Heart right ventricle (tissue), 16 donors: ENCODE measurements around the gene TCP1. TPM values are rescaled to one million over a fixed set of nuclear protein-coding genes. Genes with fewer than 3 reads are reported as not detected.
"Not testable (repeated sequence)": the region's sequence is repeated elsewhere in the genome, so short reads cannot be mapped to it uniquely, and the experiment has no call there.

Experiments used
- ATAC-seq, 8 donors: fragments of 200-7000 bp; cut with Tn5 transposase; one replicate each; pipeline ENCODE4 v1.9.1; 2020; ENCODE audit warnings: mild to moderate bottlenecking in 8 of 8, moderate library complexity in 8 of 8, moderate number of reproducible peaks in 1 of 8
- DNase-seq, 2 donors: peaks; one replicate each; pipeline ENCODE4 v3.0.0-alpha.2; 2020
- H3K27ac ChIP-seq, 10 donors: fragments of 200-600 bp; sonication (generic) in 2 of 10; one replicate each; pipeline versions ENCODE4 v1.5.0 to v1.8.0; 2020 to 2022; ENCODE audit warnings: mild to moderate bottlenecking in 3 of 10
- H3K27me3 ChIP-seq, 7 donors: fragments of 200-600 bp; one replicate each; pipeline ENCODE4 v1.8.0; 2021 to 2022; ENCODE audit warnings: mild to moderate bottlenecking in 2 of 7
- H3K36me3 ChIP-seq, 9 donors: fragments of 200-600 bp; sonication (generic) in 1 of 9; one replicate each; pipeline versions ENCODE4 v1.5.0 to v1.8.0; 2020 to 2022; ENCODE audit warnings: mild to moderate bottlenecking in 2 of 9
- H3K4me1 ChIP-seq, 9 donors: fragments of 200-600 bp; sonication (generic) in 1 of 9; one replicate each; pipeline versions ENCODE4 v1.5.0 to v1.8.0; 2020 to 2022; ENCODE audit warnings: mild to moderate bottlenecking in 4 of 9
- H3K4me3 ChIP-seq, 10 donors: fragments of 200-600 bp; sonication (generic) in 2 of 10; one replicate each; pipeline versions ENCODE4 v1.5.0 to v1.8.0; 2020 to 2022; ENCODE audit warnings: mild to moderate bottlenecking in 7 of 10, moderate library complexity in 2 of 10
- H3K9me3 ChIP-seq, 11 donors: fragments of 200-600 bp in 10 of 11; sonication (generic) in 2 of 11; one replicate each; pipeline versions ENCODE4 v1.5.0 to v1.8.0; 2013 to 2022; ENCODE audit warnings: mild to moderate bottlenecking in 2 of 11, control low read depth in 1 of 11, moderate library complexity in 1 of 11
- WGBS, 2 donors: extraction: QIAGEN DNeasy Blood & Tissue Kit; methylation state at CpG; one replicate each; pipeline ENCODE4 v1.1.7; 2013; ENCODE audit warnings: inconsistent platforms in 1 of 2; 5-methylcytosine and 5-hydroxymethylcytosine counted together
- intact Hi-C, 10 donors: fragments of 100-400 bp; cut with DNase I; formaldehyde crosslinking; loops; one replicate each; pipeline versions ENCODE4 v1.11.1 to v1.14.2; 2022
- polyA plus RNA-seq, 2 donors: library from polyadenylated mRNA; stranded (reverse); fragments of 200-250 nt; gene quantifications; one replicate each; pipeline ENCODE4 v1.2.3, GENCODE V29; 2013
- total RNA-seq, 10 donors: library from RNA; stranded (reverse); fragmentation: NEBNext Ultra II Directional in 3 of 10; extraction: Animal tissue kit (Norgen Biotek cat#: 25700) in 3 of 10; gene quantifications; one replicate each; pipeline versions ENCODE4 v1.2.1 to v1.2.4, GENCODE V29; 2021 to 2023
- TF ChIP-seq, protein P1 (sequence below), 9 donors: fragments of 200-600 bp; sonication (generic) in 2 of 9; IDR thresholded peaks; one replicate each; pipeline versions ENCODE4 v1.5.0 to v1.8.0; 2021 to 2022; ENCODE audit warnings: antibody characterized with exemption in 9 of 9, mild to moderate bottlenecking in 5 of 9, moderate library complexity in 1 of 9
- donor health status: Arrhythmogenic right ventricular cardiomyopathy.
- donor health status: ischemic (EF 13 %, LVEDD 7.1; RV severe dilation, severe dysfunction).
- donor health status: healthy with polysubstance abuse.
- donor health status: DM: no; HTN: yes; CAD: no.
- donor health status: DM: no; HTN: no; CAD: no.
- donor health status: ischemic (EF 25% LVEDD 6.9; RV normal size, moderate dysfunction).
- donor health status: ischemic (EF 25% LVEDD 5.7; RV mildly dilated, moderate dysfunction).
- donor health status: healthy.
- donor health status: DM: yes; HTN: yes; CAD: no.
- donor health status: Ischemic cardiomyopathy.
- donor health status: ischemic (EF 35%, LVEDD 5.7; RV mildly dilated, moderate dysfunction).
- donor health status: nonischemic (EF 11% LVEDD 7.7; RV severe dilation, severe dysfunction).
- donor health status: DM: yes; HTN: yes; CAD: no.
- donor health status: PGD.
- donor health status: ischemic (EF 29% LVEDD 5.4; RV normal size, mild dysfunction).
- donor health status: nonischemic (EF 23%, LVEDD 6.1; RV moderate dilation, normal function).

The TCP1 gene
- total and polyA plus RNA-seq, 12 donors: 71.7 to 176 (median 139) TPM

DNA sequence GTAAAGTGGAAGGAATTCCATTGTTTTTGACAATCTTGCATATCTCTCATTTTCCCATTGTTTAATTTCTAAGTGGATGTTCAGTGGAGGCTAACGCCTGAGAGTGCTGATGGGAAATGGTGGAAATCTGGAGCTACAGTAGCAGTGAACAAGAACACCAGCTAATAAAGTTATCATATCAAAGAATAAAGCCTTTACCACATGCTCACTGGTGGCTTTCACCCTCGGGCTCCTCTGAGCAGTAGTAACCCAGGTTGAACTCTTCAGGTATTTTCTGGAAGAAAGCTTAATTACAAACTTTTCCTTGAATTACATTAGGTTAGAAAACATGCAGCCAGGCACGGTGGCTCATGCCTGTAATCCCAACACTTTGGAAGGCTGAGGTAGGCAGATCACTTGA is 38.0 kb downstream of the TCP1 start:
- intact Hi-C loops: loop anchor here in 2 of 10 donors (5.0 to 10.0 kb wide), 2 partner anchors 36 to 57 kb away; partner anchors contain the start of genes SOD2 (in 1 of the 2) and TCP1 (in 1 of the 2)
- Histone ChIP-seq H3K4me1 (peaks cover 0 to 9% (median 5%) of the 10 kb centered on the region in 9 donors), H3K27ac (no peak overlapping the region), H3K4me3 (no peak overlapping the region), H3K27me3 (no peaks in the 10 kb centered on the region), H3K36me3 (peaks cover 0 to 100% (median 55%) of the 10 kb centered on the region in 9 donors), H3K9me3 (no peaks in the 10 kb centered on the region)
- TF ChIP-seq, protein P1, sequence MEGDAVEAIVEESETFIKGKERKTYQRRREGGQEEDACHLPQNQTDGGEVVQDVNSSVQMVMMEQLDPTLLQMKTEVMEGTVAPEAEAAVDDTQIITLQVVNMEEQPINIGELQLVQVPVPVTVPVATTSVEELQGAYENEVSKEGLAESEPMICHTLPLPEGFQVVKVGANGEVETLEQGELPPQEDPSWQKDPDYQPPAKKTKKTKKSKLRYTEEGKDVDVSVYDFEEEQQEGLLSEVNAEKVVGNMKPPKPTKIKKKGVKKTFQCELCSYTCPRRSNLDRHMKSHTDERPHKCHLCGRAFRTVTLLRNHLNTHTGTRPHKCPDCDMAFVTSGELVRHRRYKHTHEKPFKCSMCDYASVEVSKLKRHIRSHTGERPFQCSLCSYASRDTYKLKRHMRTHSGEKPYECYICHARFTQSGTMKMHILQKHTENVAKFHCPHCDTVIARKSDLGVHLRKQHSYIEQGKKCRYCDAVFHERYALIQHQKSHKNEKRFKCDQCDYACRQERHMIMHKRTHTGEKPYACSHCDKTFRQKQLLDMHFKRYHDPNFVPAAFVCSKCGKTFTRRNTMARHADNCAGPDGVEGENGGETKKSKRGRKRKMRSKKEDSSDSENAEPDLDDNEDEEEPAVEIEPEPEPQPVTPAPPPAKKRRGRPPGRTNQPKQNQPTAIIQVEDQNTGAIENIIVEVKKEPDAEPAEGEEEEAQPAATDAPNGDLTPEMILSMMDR (IDR thresholded peaks at IDR 0.05): no peak
- ATAC-seq: no peak
- 78 to 81% methylated on average over 3 of the region's 3 CpGs for WGBS, 2 donors
- DNase-seq: no peak

DNA sequence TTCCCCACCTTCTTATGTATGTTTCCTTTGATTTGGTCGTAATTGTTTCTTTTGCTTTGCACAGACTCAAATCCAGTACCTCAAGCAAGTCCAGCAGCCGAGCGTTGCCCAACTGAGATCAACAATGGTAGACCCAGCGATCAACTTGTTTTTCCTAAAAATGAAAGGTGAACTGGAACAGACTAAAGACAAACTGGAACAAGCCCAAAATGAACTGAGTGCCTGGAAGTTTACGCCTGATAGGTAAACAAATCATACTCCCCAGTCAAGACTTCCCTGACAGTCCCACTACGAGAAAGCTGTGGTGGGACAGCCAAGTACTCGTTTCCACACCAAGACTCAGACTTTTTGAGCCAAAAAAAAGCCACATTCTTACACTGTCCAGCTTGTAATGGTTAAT is 41.3 kb downstream of the TCP1 start:
- peaks cover 0 to 21% (median 14%) of the 10 kb centered on the region in 9 donors for H3K4me1 ChIP-seq
- H3K27ac ChIP-seq, intact Hi-C loops, H3K9me3 ChIP-seq, DNase-seq, ATAC-seq, H3K4me3 ChIP-seq, H3K27me3 ChIP-seq: not testable (repeated sequence)
- WGBS, 2 donors: 86% methylated on average over 7 of the region's 7 CpGs
- H3K36me3 ChIP-seq: peaks cover 0 to 100% (median 78%) of the 10 kb centered on the region in 9 donors

DNA sequence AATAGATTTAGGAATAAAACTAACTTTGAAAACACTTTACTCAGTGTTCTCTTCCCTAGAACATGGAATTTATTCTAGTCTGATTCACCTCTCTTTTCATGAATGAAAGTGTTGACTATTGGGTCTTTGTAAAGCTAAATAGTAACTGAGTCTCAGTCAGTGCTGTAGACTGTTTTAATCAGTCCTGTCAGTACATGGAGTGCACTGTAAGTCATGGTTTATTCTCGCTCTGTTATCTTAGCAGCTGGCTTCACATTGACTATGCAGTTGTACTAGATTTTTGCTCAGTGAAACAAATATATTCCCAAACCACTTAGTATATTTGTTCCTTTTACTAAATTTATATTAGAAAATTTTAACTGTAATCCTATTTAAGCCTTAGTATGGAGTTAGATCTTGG is 42.6 kb downstream of the TCP1 start:
- intact Hi-C loops: no loop called here
- 53 to 60% methylated on average over 1 of the region's 1 CpG for WGBS, 2 donors
- no peak overlapping the region for H3K4me3 ChIP-seq
- no peaks in the 10 kb centered on the region for H3K27me3 ChIP-seq
- DNase-seq (no peak), ATAC-seq (peak in 7 of 8 donors; percentile 70 to 98 (median 78))
- no peaks in the 10 kb centered on the region for H3K9me3 ChIP-seq
- H3K27ac ChIP-seq: peak overlapping the region in 3 of 10 donors; percentile 12 to 65 (median 27)
- peaks cover 0 to 100% (median 79%) of the 10 kb centered on the region in 9 donors for H3K36me3 ChIP-seq
- H3K4me1 ChIP-seq: peaks cover 0 to 21% (median 14%) of the 10 kb centered on the region in 9 donors
- TF ChIP-seq, protein P1 (IDR thresholded peaks at IDR 0.05): no peak

DNA sequence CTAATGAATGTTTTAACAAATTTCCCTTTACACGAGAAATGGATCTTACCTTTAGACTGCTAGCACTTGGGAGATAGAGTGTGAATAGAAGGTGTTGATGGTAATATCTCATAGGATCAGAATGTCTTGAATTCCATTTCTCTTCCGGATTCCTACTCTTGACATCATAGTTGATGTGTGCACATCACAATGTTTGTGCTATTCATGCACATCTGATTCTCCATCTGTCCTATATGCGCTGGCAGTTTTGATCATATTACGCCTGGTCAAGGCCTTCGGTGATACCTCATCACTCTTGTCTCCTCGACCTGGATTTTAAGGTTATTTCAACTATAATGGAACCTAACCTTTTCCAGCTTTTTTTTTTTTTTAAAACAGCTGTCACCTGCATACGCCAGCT is 44.3 kb downstream of the TCP1 start:
- Histone ChIP-seq H3K9me3 (no peaks in the 10 kb centered on the region), H3K4me3 (no peak overlapping the region), H3K4me1 (peaks cover 0 to 24% (median 16%) of the 10 kb centered on the region in 9 donors), H3K27ac (peak overlapping the region in 1 of 10 donors; percentile 0), H3K27me3 (no peaks in the 10 kb centered on the region), H3K36me3 (peaks cover 0 to 100% (median 91%) of the 10 kb centered on the region in 9 donors)
- TF ChIP-seq, protein P1 (IDR thresholded peaks at IDR 0.05): no peak
- intact Hi-C loops: no loop called here
- DNase-seq: no peak
- ATAC-seq: no peak
- WGBS, 2 donors: 76 to 79% methylated on average over 7 of the region's 7 CpGs

DNA sequence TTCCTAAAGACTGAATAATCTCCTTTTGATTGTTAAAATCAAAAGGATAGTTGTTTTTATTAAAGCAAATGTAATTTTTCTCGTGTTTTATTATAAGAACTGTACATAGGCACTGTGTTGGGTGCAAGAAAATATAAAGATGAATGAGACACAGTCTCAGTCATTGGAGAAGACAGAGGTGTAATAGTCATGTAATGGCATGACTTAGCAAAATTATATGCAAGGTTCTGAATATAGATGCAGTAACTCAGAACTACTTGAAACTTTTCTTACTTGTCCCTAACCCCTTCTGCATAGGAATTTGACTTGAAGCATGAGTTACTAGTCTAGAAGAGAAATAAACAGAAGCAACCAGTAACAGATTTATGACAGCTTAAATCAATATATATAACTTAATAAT is 47.2 kb downstream of the TCP1 start:
- ATAC-seq: no peak

More for the DNA sequence above, 47.2 kb downstream of the TCP1 start:
- 81 to 85% methylated on average over 1 of the region's 1 CpG for WGBS, 2 donors
- Histone ChIP-seq H3K9me3 (no peaks in the 10 kb centered on the region), H3K36me3 (peaks cover 0 to 100% (median 66%) of the 10 kb centered on the region in 9 donors), H3K27me3 (no peaks in the 10 kb centered on the region), H3K27ac (no peak overlapping the region), H3K4me1 (peaks cover 0 to 47% (median 22%) of the 10 kb centered on the region in 9 donors), H3K4me3 (no peak overlapping the region)
- DNase-seq: no peak
- TF ChIP-seq, protein P1 (IDR thresholded peaks at IDR 0.05): no peak
- intact Hi-C loops: loop anchor here in 1 of 10 donors (5.0 kb wide), 1 partner anchor 45 kb away; the partner anchor contains the start of gene TCP1
